G401 (cell line): ENCODE data around the gene TENM3. TPM values are rescaled to one million over a fixed set of nuclear protein-coding genes. Genes with fewer than 3 reads are reported as not detected.
"Not testable (repeated sequence)": the region's sequence is repeated elsewhere in the genome, so short reads cannot be mapped to it uniquely, and the experiment has no call there.

Experiments
- DNase-seq: peaks from one replicate; pipeline ENCODE4 v3.0.0-alpha.2; 2015; ENCODE audit warnings: low spot score
- in situ Hi-C: cut with HindIII; loops from 2 replicates; pipeline ENCODE4 v1.10.0; 2016; ENCODE audit warnings: low sequenced_read_pairs, mixed read lengths
- total RNA-seq: library from RNA; depleted of rRNA; stranded (reverse); fragments of >200 nt; shearing (Covaris generic); gene quantifications from 2 replicates; pipeline ENCODE4 v1.2.3, GENCODE V29; 2014

Gene TENM3
- total RNA-seq, 1 experiment from 2014 or later: 0.03 TPM

GRCh38 chr4:182350041-182350440, 106.8 kb downstream of the TENM3 start:
- no peak for DNase-seq
- in situ Hi-C loops: no loop called here

GRCh38 chr4:182351485-182351884, 108.3 kb downstream of the TENM3 start:
- no peak for DNase-seq
- in situ Hi-C loops: no loop called here

- in situ Hi-C loops: no loop called here
- DNase-seq: no peak
These were observed 110.9 kb downstream of the TENM3 start for GRCh38 chr4:182354106-182354505.

GRCh38 chr4:182354867-182355266, 111.7 kb downstream of the TENM3 start:
- DNase-seq: no peak
- in situ Hi-C loops: no loop called here

GRCh38 chr4:182367153-182367552, 124.0 kb downstream of the TENM3 start:
- DNase-seq: no peak
- in situ Hi-C loops: no loop called here

- DNase-seq: no peak
- in situ Hi-C loops: no loop called here
These were observed 126.0 kb downstream of the TENM3 start for GRCh38 chr4:182369211-182369610.

- no peak for DNase-seq
- in situ Hi-C loops: no loop called here
These were observed 127.3 kb downstream of the TENM3 start for GRCh38 chr4:182370491-182370890.

GRCh38 chr4:182380771-182381181, 137.6 kb downstream of the TENM3 start:
- in situ Hi-C loops: no loop called here
- DNase-seq: no peak

- DNase-seq: no peak
- in situ Hi-C loops: no loop called here
These were observed 139.7 kb downstream of the TENM3 start for GRCh38 chr4:182382941-182383340.

GRCh38 chr4:182384631-182385091, 141.5 kb downstream of the TENM3 start:
- in situ Hi-C loops: no loop called here
- no peak for DNase-seq

- in situ Hi-C loops: no loop called here
- DNase-seq: no peak
These were observed 142.7 kb downstream of the TENM3 start for GRCh38 chr4:182385897-182386296.

- DNase-seq, in situ Hi-C loops: not testable (repeated sequence)
These were observed 143.4 kb downstream of the TENM3 start for GRCh38 chr4:182386576-182386975.

GRCh38 chr4:182391111-182391684, 148.0 kb downstream of the TENM3 start:
- DNase-seq: no peak
- in situ Hi-C loops: no loop called here

- in situ Hi-C loops: no loop called here
- no peak for DNase-seq
These were observed 151.0 kb downstream of the TENM3 start for GRCh38 chr4:182394181-182394580.

- in situ Hi-C loops: no loop called here
- no peak for DNase-seq
These were observed 156.9 kb downstream of the TENM3 start for GRCh38 chr4:182400081-182400480.

- no peak for DNase-seq
- in situ Hi-C loops: no loop called here
These were observed 157.6 kb downstream of the TENM3 start for GRCh38 chr4:182400790-182401189.

GRCh38 chr4:182404376-182404775, 161.2 kb downstream of the TENM3 start:
- no peak for DNase-seq
- in situ Hi-C loops: no loop called here

- in situ Hi-C loops: no loop called here
- no peak for DNase-seq
These were observed 161.9 kb downstream of the TENM3 start for GRCh38 chr4:182405087-182405486.

- DNase-seq: no peak
These were observed 166.1 kb downstream of the TENM3 start for GRCh38 chr4:182409271-182409670.

GRCh38 chr4:182411391-182411790, 168.2 kb downstream of the TENM3 start:
- DNase-seq: no peak
- in situ Hi-C loops: no loop called here

More at GRCh38 chr4:182409271-182409670, 166.1 kb downstream of the TENM3 start:
- in situ Hi-C loops: no loop called here

GRCh38 chr4:182413550-182413949, 170.3 kb downstream of the TENM3 start:
- no peak for DNase-seq
- in situ Hi-C loops: no loop called here
